ENCODE data around the gene ATP2A2. TPM values are rescaled to one million over a fixed set of nuclear protein-coding genes. Genes with fewer than 3 reads are reported as not detected.
"Not testable (repeated sequence)": the region's sequence is repeated elsewhere in the genome, so short reads cannot be mapped to it uniquely, and the experiment has no call there.

ATP2A2 gene
- total RNA-seq, 1 experiment from 2014 or later: 20.4 TPM

DNA sequence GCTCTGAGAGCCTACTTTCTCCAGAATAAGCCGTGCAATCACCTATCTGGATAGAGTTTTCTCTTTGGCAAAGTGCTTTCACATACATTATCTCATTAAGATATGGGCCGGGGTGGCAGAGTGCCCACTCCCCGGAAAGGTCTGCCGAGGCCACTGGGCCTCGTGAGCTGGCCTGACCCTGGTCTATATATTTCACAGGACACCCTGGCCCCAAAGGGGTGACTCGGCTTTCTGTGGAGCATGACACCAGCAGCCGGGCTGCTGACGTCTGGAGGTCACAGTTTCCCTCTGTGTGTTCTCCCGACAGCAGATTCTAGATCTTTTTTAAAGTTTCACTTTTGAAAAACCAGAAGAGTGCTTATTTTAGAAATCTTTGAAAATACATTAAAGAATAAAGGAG is 27.9 kb upstream of the ATP2A2 start:
- Histone ChIP-seq H3K9me3 (no peaks in the 10 kb centered on the region), H3K27me3 (no peaks in the 10 kb centered on the region), H3K36me3 (no peaks in the 10 kb centered on the region), H3K4me3 (no peak overlapping the region)
- no peak for DNase-seq

- no peaks in the 10 kb centered on the region for H3K27me3 ChIP-seq
- DNase-seq: no peak
- H3K4me3 ChIP-seq: no peak overlapping the region
- no peaks in the 10 kb centered on the region for H3K9me3 ChIP-seq
- no peaks in the 10 kb centered on the region for H3K36me3 ChIP-seq
Observed at GRCh38 chr12:110254971-110255540, 26.0 kb upstream of the ATP2A2 start.

GRCh38 chr12:110255890-110256456 is 25.1 kb upstream of the ATP2A2 start:
- not testable (repeated sequence) for DNase-seq, H3K27me3 ChIP-seq, H3K9me3 ChIP-seq, H3K36me3 ChIP-seq, H3K4me3 ChIP-seq

GRCh38 chr12:110256780-110257431 is 24.1 kb upstream of the ATP2A2 start:
- Histone ChIP-seq H3K36me3 (no peaks in the 10 kb centered on the region), H3K27me3 (no peaks in the 10 kb centered on the region), H3K9me3 (no peaks in the 10 kb centered on the region), H3K4me3 (no peak overlapping the region)
- no peak for DNase-seq

- Histone ChIP-seq H3K27me3 (no peaks in the 10 kb centered on the region), H3K4me3 (no peak overlapping the region), H3K36me3 (no peaks in the 10 kb centered on the region), H3K9me3 (no peaks in the 10 kb centered on the region)
- DNase-seq: no peak
Observed at GRCh38 chr12:110258466-110258865, 22.6 kb upstream of the ATP2A2 start.

DNA sequence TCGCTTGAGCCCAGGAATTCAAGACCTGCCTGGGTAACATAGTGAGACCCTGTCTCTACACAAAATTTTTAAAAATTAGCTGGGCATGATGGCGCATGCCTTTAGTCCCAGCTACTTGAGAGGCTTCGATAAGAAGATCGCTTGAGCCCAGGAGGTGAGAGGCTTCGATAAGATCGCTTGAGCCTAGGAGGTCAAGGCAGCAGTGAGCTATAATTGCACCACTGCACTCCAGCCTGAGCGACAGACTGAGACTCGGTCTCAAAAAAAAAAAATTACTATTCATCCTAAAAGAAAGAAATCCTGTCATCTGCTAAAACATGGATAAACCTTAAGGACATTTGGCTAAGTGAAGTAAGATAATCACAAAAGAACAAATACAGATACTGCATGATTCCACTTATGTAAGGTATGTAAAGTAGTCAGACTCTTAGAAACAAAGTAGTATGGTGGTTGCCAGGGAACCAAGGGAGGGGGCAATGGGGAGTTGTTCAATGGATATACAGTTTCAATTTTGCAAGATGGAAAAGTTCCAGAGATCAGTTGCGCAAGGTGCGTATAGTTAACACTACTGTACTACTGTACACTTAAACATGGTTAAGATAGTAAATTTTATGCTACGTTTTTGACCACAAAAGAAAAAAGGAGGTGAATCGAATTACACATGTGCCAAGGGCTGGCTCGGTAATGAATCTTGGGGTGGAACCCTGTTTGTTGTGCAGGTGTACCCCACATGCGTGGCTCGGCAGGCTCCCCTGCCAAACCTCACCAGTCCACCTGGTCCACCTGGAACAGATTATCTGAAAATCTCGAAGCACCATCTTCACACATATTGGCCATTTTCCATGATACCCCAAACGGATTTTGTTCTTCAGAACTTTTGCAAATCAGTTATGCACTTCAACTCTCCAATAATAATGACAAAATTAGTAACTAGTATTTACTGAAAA is 18.3 kb upstream of the ATP2A2 start:
- H3K4me3 ChIP-seq: no peak overlapping the region
- DNase-seq: no peak
- H3K9me3 ChIP-seq: no peaks in the 10 kb centered on the region
- H3K36me3 ChIP-seq: no peaks in the 10 kb centered on the region
- no peaks in the 10 kb centered on the region for H3K27me3 ChIP-seq

GRCh38 chr12:110266381-110266960 is 14.6 kb upstream of the ATP2A2 start:
- Histone ChIP-seq H3K4me3 (no peak overlapping the region), H3K9me3 (no peaks in the 10 kb centered on the region), H3K27me3 (no peaks in the 10 kb centered on the region), H3K36me3 (no peaks in the 10 kb centered on the region)
- DNase-seq: no peak

DNA sequence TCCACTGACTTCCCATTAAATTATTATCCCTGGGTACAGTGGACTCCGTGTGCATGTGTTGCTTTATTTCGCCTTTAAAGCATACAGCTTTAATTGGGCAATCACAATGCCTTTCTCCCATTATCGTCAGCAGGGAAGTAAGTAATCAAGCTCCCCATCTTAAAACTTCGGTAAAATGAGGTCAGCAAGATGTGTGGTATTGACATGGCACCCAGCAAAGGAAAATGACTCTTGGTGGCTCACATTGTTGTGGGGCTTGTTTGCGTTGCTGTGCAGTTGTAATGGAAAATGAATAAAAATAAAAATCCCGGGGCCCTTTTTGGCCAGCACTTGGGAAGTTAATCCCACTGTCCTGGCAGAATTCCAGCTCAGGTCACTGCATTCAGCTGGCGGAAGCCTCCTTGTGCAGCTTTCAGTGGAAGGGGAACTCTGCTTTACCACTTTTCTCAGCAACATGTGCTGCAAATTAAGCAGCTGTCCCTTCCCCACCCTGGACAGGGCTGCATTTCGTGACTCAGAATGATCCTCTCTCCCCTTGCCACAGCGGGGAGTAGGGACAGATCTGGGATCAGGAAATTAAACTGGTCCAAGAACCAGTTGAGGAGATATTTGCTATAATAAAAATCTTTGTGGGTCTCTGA is 13.9 kb upstream of the ATP2A2 start:
- DNase-seq: peak; percentile 92
- no peak overlapping the region for H3K4me3 ChIP-seq
- H3K9me3 ChIP-seq: no peaks in the 10 kb centered on the region
- no peaks in the 10 kb centered on the region for H3K36me3 ChIP-seq
- H3K27me3 ChIP-seq: no peaks in the 10 kb centered on the region

GRCh38 chr12:110269622-110270124 is 11.4 kb upstream of the ATP2A2 start:
- no peaks in the 10 kb centered on the region for H3K27me3 ChIP-seq
- H3K36me3 ChIP-seq: no peaks in the 10 kb centered on the region
- no peaks in the 10 kb centered on the region for H3K9me3 ChIP-seq
- peak; percentile 69 for DNase-seq
- H3K4me3 ChIP-seq: no peak overlapping the region

- peak; percentile 64 for DNase-seq
- no peaks in the 10 kb centered on the region for H3K9me3 ChIP-seq
- no peaks in the 10 kb centered on the region for H3K27me3 ChIP-seq
- no peak overlapping the region for H3K4me3 ChIP-seq
- H3K36me3 ChIP-seq: no peaks in the 10 kb centered on the region
Observed at GRCh38 chr12:110270125-110270962, 10.7 kb upstream of the ATP2A2 start.

- DNase-seq: no peak
- no peaks in the 10 kb centered on the region for H3K9me3 ChIP-seq
- H3K36me3 ChIP-seq: no peaks in the 10 kb centered on the region
- H3K27me3 ChIP-seq: no peaks in the 10 kb centered on the region
- no peak overlapping the region for H3K4me3 ChIP-seq
Observed at GRCh38 chr12:110271015-110271414, 10.0 kb upstream of the ATP2A2 start.

DNA sequence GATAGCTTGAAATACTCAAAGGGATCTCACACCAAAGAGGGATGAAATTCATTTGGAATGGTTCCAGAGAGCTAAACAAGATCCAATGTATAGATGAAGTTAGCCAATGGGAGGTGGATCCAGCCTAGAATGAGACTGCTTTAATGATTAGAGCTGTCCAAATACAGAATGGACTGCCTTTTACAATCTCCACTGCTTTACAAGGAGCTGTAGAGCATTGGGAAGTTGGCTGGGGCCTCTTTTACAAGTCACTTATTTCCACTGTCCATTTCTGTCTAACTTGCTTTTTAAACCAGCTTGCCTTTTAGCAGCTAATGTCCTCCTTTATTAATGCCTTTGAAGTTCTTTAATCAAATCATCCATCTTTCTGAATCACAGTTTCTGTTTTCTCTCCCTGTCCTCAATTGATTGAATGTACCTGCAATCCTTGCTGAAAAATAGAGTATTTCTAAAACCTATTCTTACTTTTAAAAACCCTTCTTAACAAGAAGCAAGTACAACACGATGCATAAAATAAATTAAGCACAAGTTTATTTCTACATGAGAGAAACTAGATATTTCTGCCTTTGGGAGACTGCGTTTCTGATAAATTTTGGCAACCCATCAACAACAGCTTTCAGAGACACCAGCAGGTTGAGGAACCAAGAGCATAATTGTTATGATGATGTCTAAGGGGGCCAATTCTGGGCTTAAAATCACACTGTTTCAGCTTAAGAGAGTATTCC is 3.4 kb upstream of the ATP2A2 start:
- no peak overlapping the region for H3K4me3 ChIP-seq
- no peaks in the 10 kb centered on the region for H3K9me3 ChIP-seq
- H3K36me3 ChIP-seq: peaks cover 8% of the 10 kb centered on the region
- no peak for DNase-seq
- H3K27me3 ChIP-seq: no peaks in the 10 kb centered on the region

DNA sequence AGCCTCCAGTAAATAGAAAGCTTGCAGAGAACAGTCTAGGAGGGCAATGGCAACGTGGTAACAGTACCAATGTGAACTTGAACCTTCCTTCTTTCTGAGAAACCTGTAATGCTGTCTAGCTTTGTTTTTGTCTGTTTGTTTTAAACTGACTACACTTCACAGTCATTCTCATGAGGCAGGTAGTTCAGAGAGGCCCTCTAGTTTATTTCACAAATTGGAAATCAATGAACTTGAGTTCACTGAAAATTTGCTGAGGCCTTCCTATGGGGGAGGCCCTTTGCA is 2.9 kb upstream of the ATP2A2 start:
- no peak for DNase-seq
- Histone ChIP-seq H3K9me3 (no peaks in the 10 kb centered on the region), H3K27me3 (no peaks in the 10 kb centered on the region), H3K4me3 (no peak overlapping the region), H3K36me3 (peaks cover 13% of the 10 kb centered on the region)

DNA sequence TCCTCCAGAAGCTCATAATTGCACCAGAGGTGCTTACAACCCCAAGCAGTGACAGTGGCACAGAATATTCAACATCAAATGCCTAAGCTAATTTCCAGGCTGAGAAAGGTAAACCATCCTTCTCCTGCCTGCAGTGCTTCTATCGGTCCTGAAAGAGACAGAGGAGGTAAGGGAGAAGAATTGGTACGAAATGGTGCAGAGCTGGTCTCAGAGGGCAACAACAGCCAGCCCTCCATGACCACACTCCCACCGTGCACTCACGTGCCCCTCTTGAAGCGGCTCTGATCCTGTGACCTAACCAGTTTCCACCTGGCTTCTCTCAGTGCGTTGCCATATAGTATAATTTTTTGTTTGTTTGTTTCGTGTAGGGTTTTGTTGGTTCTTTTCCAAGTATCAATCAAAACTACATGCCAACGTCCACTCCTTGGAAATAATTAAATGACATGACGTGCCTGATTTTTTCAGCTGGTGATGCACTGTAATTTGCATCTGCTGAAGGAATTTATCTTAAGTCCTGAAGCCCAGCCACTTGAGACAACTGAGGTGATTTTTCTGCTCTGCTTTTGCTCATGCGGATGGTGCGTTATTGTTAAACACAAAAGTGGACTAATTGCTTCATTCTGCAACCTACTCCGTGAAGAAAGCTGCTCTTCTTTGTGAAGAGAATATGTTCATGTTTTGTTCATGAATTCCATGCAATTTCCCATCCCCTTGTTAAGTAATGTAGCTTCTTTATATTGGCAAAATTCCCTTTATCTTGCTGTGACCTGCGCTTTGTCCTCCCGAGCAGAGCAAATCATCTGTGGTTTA is 1.3 kb upstream of the ATP2A2 start:
- no peak for DNase-seq
- Histone ChIP-seq H3K27me3 (no peaks in the 10 kb centered on the region), H3K36me3 (peaks cover 29% of the 10 kb centered on the region), H3K4me3 (peak overlapping the region; percentile 89), H3K9me3 (no peaks in the 10 kb centered on the region)

Measured in MG63 (cell line).